ENCODE data around the gene PTPRT.

GRCh38 chr20:43231829-43232228 lies 42.1 kb upstream of the PTPRT start:
- TF ChIP-seq CTCF (IDR thresholded peaks at IDR 0.05; ENCODE audit: insufficient read depth, low read length, poor library complexity, severe bottlenecking) (no peak), EZH2phosphoT487 (conservative IDR thresholded peaks at IDR 0.05; ENCODE audit: low read length) (no peak)

All from SU-DHL-6 (cell line).